H9 (cell line): Measurements from ENCODE around the gene RAB3C. TPM values are rescaled to one million over a fixed set of nuclear protein-coding genes. Genes with fewer than 3 reads are reported as not detected.

Experiments
- DNase-seq: peaks from one replicate; pipeline ENCODE4 v3.0.0-alpha.2; 2017
- H2AFZ ChIP-seq: one replicate; pipeline ENCODE4 v1.6.1; 2013; ENCODE audit warnings: mild to moderate bottlenecking, low read length, control low read depth, moderate library complexity
- H2AK5ac ChIP-seq: 2 replicates; pipeline ENCODE4 v1.6.1; 2013; ENCODE audit warnings: low read length, control low read depth, mixed read lengths; ENCODE audit not compliant: insufficient read length
- H2BK120ac ChIP-seq: one replicate; pipeline ENCODE4 v1.6.1; 2013; ENCODE audit warnings: low read depth, mild to moderate bottlenecking, low read length, control low read depth, inconsistent platforms; ENCODE audit not compliant: poor library complexity, severe bottlenecking
- H2BK12ac ChIP-seq: 2 replicates; pipeline ENCODE4 v1.6.1; 2013; ENCODE audit warnings: low read length, control low read depth, mixed read lengths, low read depth; ENCODE audit not compliant: insufficient read length
- H2BK15ac ChIP-seq: 2 replicates; pipeline ENCODE4 v1.6.1; 2013; ENCODE audit warnings: low read depth, low read length, control low read depth
- H2BK20ac ChIP-seq: one replicate; pipeline ENCODE4 v1.6.1; 2013; ENCODE audit warnings: low read depth, mild to moderate bottlenecking, low read length, control low read depth, inconsistent platforms; ENCODE audit not compliant: poor library complexity, severe bottlenecking
- H2BK5ac ChIP-seq: 2 replicates; pipeline ENCODE4 v1.6.1; 2013; ENCODE audit warnings: low read length, control low read depth, mixed read lengths; ENCODE audit not compliant: insufficient read length
- H3K14ac ChIP-seq: 2 replicates; pipeline ENCODE4 v1.6.1; 2013; ENCODE audit warnings: low read length, control low read depth; ENCODE audit not compliant: insufficient read depth
- H3K18ac ChIP-seq: 2 replicates; pipeline ENCODE4 v1.6.1; 2013; ENCODE audit warnings: low read depth, mild to moderate bottlenecking, mixed read lengths, low read length, control low read depth; ENCODE audit not compliant: insufficient read length
- H3K23ac ChIP-seq: 2 replicates; pipeline ENCODE4 v1.6.1; 2013; ENCODE audit warnings: low read length, control low read depth, mixed read lengths, low read depth; ENCODE audit not compliant: insufficient read length
- H3K23me2 ChIP-seq: 2 replicates; pipeline ENCODE4 v1.6.1; 2013; ENCODE audit warnings: low read depth, mild to moderate bottlenecking, mixed read lengths, low read length, control low read depth; ENCODE audit not compliant: insufficient read length, poor library complexity, severe bottlenecking
- H3K27ac ChIP-seq: 2 replicates; pipeline ENCODE4 v1.5.1; 2013; ENCODE audit warnings: low read length, control low read depth, mixed read lengths, low read depth; ENCODE audit not compliant: insufficient read length
- H3K27me3 ChIP-seq: 2 replicates; pipeline ENCODE4 v1.6.1; 2013; ENCODE audit warnings: low read length, control low read depth, inconsistent platforms; ENCODE audit not compliant: insufficient read depth
- H3K4ac ChIP-seq: 2 replicates; pipeline ENCODE4 v1.6.1; 2013; ENCODE audit warnings: low read depth, mild to moderate bottlenecking, control low read depth, inconsistent platforms, low read length, moderate library complexity
- H3K4me1 ChIP-seq: 2 replicates; pipeline ENCODE4 v1.6.1; 2013; ENCODE audit warnings: low read length, control low read depth, inconsistent platforms; ENCODE audit not compliant: insufficient read depth
- H3K4me2 ChIP-seq: 2 replicates; pipeline ENCODE4 v1.6.1; 2013; ENCODE audit warnings: low read length, control low read depth, mixed read lengths; ENCODE audit not compliant: insufficient read length, insufficient read depth
- H3K56ac ChIP-seq: 2 replicates; pipeline ENCODE4 v1.6.1; 2013; ENCODE audit warnings: low read depth, mild to moderate bottlenecking, mixed read lengths, low read length, control low read depth; ENCODE audit not compliant: insufficient read length
- H3K79me1 ChIP-seq: 2 replicates; pipeline ENCODE4 v1.6.1; 2013; ENCODE audit warnings: low read depth, mild to moderate bottlenecking, moderate library complexity, low read length, control low read depth, inconsistent platforms; ENCODE audit not compliant: insufficient read depth, poor library complexity, severe bottlenecking
- H3K79me2 ChIP-seq: 2 replicates; pipeline ENCODE4 v1.6.1; 2013; ENCODE audit warnings: low read length, control low read depth, inconsistent platforms; ENCODE audit not compliant: insufficient read depth
- H3K9ac ChIP-seq: 2 replicates; pipeline ENCODE4 v1.6.1; 2013; ENCODE audit warnings: low read length, control low read depth, mixed read lengths; ENCODE audit not compliant: insufficient read length; ENCODE audit errors: extremely low read depth
- H3K9me3 ChIP-seq: one replicate; pipeline ENCODE4 v1.6.1; 2013; ENCODE audit warnings: low read depth, low read length, inconsistent platforms; ENCODE audit not compliant: control insufficient read depth
- H3T11ph ChIP-seq: one replicate; pipeline ENCODE4 v1.6.1; 2013; ENCODE audit warnings: mild to moderate bottlenecking, low read length, control low read depth, inconsistent platforms
- H4K20me1 ChIP-seq: one replicate; pipeline ENCODE4 v1.6.1; 2013; ENCODE audit not compliant: control insufficient read depth, insufficient read length, insufficient read depth
- H4K5ac ChIP-seq: 2 replicates; pipeline ENCODE4 v1.6.1; 2013; ENCODE audit warnings: low read depth, mild to moderate bottlenecking, mixed read lengths, low read length, control low read depth; ENCODE audit not compliant: insufficient read length
- H4K8ac ChIP-seq: replicated peaks from 2 replicates; pipeline ENCODE4 v1.6.1; 2013; ENCODE audit warnings: low read length, control low read depth, mixed read lengths, low read depth; ENCODE audit not compliant: insufficient read length
- H4K91ac ChIP-seq: 2 replicates; pipeline ENCODE4 v1.6.1; 2013; ENCODE audit warnings: low read depth, mild to moderate bottlenecking, moderate library complexity, mixed read lengths, low read length, control low read depth; ENCODE audit not compliant: insufficient read length
- H3K27ac Mint-ChIP-seq, 3 experiments: 2 replicates in 2 of 3; 3 replicates in 1 of 3; pipeline ENCODE4 v1.8.0; 2020 to 2021; ENCODE audit warnings: mixed read lengths in 3 of 3, mild to moderate bottlenecking in 1 of 3, moderate library complexity in 1 of 3
- H3K27me3 Mint-ChIP-seq: 2 replicates; pipeline ENCODE4 v1.8.0; 2021; ENCODE audit warnings: low read depth, mild to moderate bottlenecking, moderate library complexity, mixed read lengths
- H3K36me3 Mint-ChIP-seq, 3 experiments: 2 replicates in 2 of 3; 3 replicates in 1 of 3; pipeline ENCODE4 v1.8.0; 2020 to 2021; ENCODE audit warnings: low read depth in 3 of 3, mixed read lengths in 3 of 3; ENCODE audit not compliant: insufficient read depth in 1 of 3
- H3K4me1 Mint-ChIP-seq, 2 experiments: 2 replicates each; pipeline ENCODE4 v1.8.0; 2020; ENCODE audit warnings: mixed read lengths in 2 of 2
- H3K4me3 Mint-ChIP-seq, 2 experiments: 2 replicates in 1 of 2; 3 replicates in 1 of 2; pipeline ENCODE4 v1.8.0; 2020 to 2021; ENCODE audit warnings: mild to moderate bottlenecking in 2 of 2, mixed read lengths in 2 of 2, moderate library complexity in 1 of 2
- H3K9me3 Mint-ChIP-seq, 2 experiments: 2 replicates in 1 of 2; 3 replicates in 1 of 2; pipeline ENCODE4 v1.8.0; 2020; ENCODE audit warnings: mild to moderate bottlenecking in 2 of 2, mixed read lengths in 2 of 2, moderate library complexity in 1 of 2
- WGBS: extraction: QIAGEN DNeasy Blood & Tissue Kit; methylation state at CpG from one replicate; pipeline ENCODE4 v1.1.7; 2013; ENCODE audit warnings: missing lambda C conversion rate, low lambda C conversion rate, mixed read lengths; ENCODE audit not compliant: insufficient read length; ENCODE audit errors: extremely low coverage; 5-methylcytosine and 5-hydroxymethylcytosine counted together
- total RNA-seq: library from RNA; stranded (reverse); gene quantifications from 2 replicates; pipeline ENCODE4 v1.2.1, GENCODE V29; 2021
- TF ChIP-seq, protein P1 (sequence below): fragments of 200-600 bp; sonication (generic); conservative IDR thresholded peaks from 3 replicates; pipeline ENCODE4 v1.8.0; 2021; ENCODE audit warnings: antibody characterized with exemption, mild to moderate bottlenecking

RAB3C gene
- total RNA-seq, 1 experiment from 2014 or later, result 16.3 TPM

DNA sequence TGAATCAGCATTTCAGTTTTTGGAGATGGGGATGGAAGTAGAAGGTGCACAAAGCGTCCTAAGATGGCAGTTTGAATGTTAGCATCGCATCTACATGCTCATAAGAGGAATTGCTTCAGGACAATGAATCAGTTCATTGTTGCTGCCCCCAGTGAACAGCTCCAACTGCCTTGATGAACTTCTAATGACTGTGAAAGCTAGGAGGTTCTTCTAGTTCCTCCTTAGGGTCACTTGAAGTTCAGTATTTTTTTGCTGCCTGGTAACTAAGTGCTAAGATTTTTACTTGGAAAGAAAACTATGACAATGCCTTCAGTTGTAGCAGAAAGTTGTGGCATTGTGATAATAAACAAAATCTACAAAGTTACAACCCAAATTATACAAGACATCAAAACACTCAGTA lies 271.6 kb downstream of the RAB3C start:
- no peaks in the 10 kb centered on the region for H3K9me3 Mint-ChIP-seq

More for the DNA sequence above, 271.6 kb downstream of the RAB3C start:
- Histone ChIP-seq H3K27ac (no peak overlapping the region), H2BK12ac (no peak overlapping the region), H4K8ac (no peak overlapping the region), H3K4me2 (no peak overlapping the region), H3K14ac (no peak overlapping the region), H3K23me2 (no peaks in the 10 kb centered on the region), H3K79me1 (no peaks in the 10 kb centered on the region), H4K91ac (no peak overlapping the region), H3K56ac (no peak overlapping the region), H2BK15ac (no peak overlapping the region), H2AK5ac (no peak overlapping the region), H3T11ph (no peak overlapping the region), H3K27me3 (no peaks in the 10 kb centered on the region), H2BK5ac (no peak overlapping the region), H3K9me3 (no peaks in the 10 kb centered on the region), H2BK120ac (no peak overlapping the region), H4K20me1 (no peaks in the 10 kb centered on the region), H3K18ac (no peak overlapping the region), H3K4ac (no peak overlapping the region), H2BK20ac (no peak overlapping the region), H3K4me1 (no peaks in the 10 kb centered on the region), H3K9ac (no peak overlapping the region), H4K5ac (no peak overlapping the region), H3K23ac (no peak overlapping the region), H3K79me2 (no peaks in the 10 kb centered on the region), H2AFZ (no peak overlapping the region)
- no CpG with 5 or more reads among the region's 2 CpGs for WGBS
- no peak overlapping the region for H3K27ac Mint-ChIP-seq
- H3K27me3 Mint-ChIP-seq, result no peaks in the 10 kb centered on the region
- TF ChIP-seq, protein P1, sequence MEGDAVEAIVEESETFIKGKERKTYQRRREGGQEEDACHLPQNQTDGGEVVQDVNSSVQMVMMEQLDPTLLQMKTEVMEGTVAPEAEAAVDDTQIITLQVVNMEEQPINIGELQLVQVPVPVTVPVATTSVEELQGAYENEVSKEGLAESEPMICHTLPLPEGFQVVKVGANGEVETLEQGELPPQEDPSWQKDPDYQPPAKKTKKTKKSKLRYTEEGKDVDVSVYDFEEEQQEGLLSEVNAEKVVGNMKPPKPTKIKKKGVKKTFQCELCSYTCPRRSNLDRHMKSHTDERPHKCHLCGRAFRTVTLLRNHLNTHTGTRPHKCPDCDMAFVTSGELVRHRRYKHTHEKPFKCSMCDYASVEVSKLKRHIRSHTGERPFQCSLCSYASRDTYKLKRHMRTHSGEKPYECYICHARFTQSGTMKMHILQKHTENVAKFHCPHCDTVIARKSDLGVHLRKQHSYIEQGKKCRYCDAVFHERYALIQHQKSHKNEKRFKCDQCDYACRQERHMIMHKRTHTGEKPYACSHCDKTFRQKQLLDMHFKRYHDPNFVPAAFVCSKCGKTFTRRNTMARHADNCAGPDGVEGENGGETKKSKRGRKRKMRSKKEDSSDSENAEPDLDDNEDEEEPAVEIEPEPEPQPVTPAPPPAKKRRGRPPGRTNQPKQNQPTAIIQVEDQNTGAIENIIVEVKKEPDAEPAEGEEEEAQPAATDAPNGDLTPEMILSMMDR, result no peak
- H3K36me3 Mint-ChIP-seq, result no peaks in the 10 kb centered on the region
- peaks cover 5% of the 10 kb centered on the region in 2 experiments; a peak in 3 of 4 replicates for H3K4me1 Mint-ChIP-seq
- no peak overlapping the region for H3K4me3 Mint-ChIP-seq
- DNase-seq, result no peak
